Stimulated activated CD8-positive, alpha-beta memory T cell treated with anti-CD3 and anti-CD28 coated beads, Interleukin-12 subunit alpha, Interleukin-12 subunit beta, amount 100 ng/mL, for 1 hour (primary cell): Measurements from ENCODE around the gene LNX1.
"Not testable (repeated sequence)": the region's sequence is repeated elsewhere in the genome, so short reads cannot be mapped to it uniquely, and the experiment has no call there.

Experiments used
- DNase-seq: peaks from one replicate; pipeline ENCODE4 v3.0.0-alpha.2; 2020; ENCODE audit warnings: low read depth

LNX1 gene

GRCh38 chr4:53494851-53495250, 96.4 kb downstream of the LNX1 start:
- no peak for DNase-seq

- no peak for DNase-seq
Measured at GRCh38 chr4:53490965-53491622, 100.2 kb downstream of the LNX1 start.

- no peak for DNase-seq
Measured at GRCh38 chr4:53490161-53490956, 100.9 kb downstream of the LNX1 start.

- no peak for DNase-seq
Measured at GRCh38 chr4:53489279-53489889, 101.9 kb downstream of the LNX1 start.

GRCh38 chr4:53487766-53488165, 103.5 kb downstream of the LNX1 start:
- no peak for DNase-seq

- DNase-seq, result no peak
Measured at GRCh38 chr4:53485658-53486040, 105.6 kb downstream of the LNX1 start.

GRCh38 chr4:53484911-53485657, 106.2 kb downstream of the LNX1 start:
- DNase-seq, result no peak

- DNase-seq, result no peak
Measured at GRCh38 chr4:53483250-53483649, 108.0 kb downstream of the LNX1 start.

GRCh38 chr4:53481586-53481985, 109.7 kb downstream of the LNX1 start:
- no peak for DNase-seq

- DNase-seq, result no peak
Measured at GRCh38 chr4:53480909-53481308, 110.4 kb downstream of the LNX1 start.

- no peak for DNase-seq
Measured at GRCh38 chr4:53479736-53480525, 111.4 kb downstream of the LNX1 start.

- DNase-seq, result no peak
Measured at GRCh38 chr4:53478671-53479456, 112.4 kb downstream of the LNX1 start.

GRCh38 chr4:53477636-53478035, 113.7 kb downstream of the LNX1 start:
- DNase-seq, result no peak

GRCh38 chr4:53477038-53477565, 114.2 kb downstream of the LNX1 start:
- no peak for DNase-seq

GRCh38 chr4:53476232-53477037, 114.9 kb downstream of the LNX1 start:
- no peak for DNase-seq

- DNase-seq, result not testable (repeated sequence)
Measured at GRCh38 chr4:53466576-53466975, 124.7 kb downstream of the LNX1 start.

- no peak for DNase-seq
Measured at GRCh38 chr4:53465891-53466290, 125.4 kb downstream of the LNX1 start.

GRCh38 chr4:53465281-53465680, 126.0 kb downstream of the LNX1 start:
- no peak for DNase-seq

GRCh38 chr4:53463340-53463739, 127.9 kb downstream of the LNX1 start:
- DNase-seq, result no peak

- DNase-seq, result no peak
Measured at GRCh38 chr4:53461244-53461643, 130.0 kb downstream of the LNX1 start.
